ENCODE results near the gene GDF10. TPM values are rescaled to one million over a fixed set of nuclear protein-coding genes. Genes with fewer than 3 reads are reported as not detected.

Gene GDF10
- polyA plus RNA-seq, 1 of the 3 experiments (the other 2 are of a cell fraction) = 0.02 TPM

- no peak overlapping the region for H3K4me2 ChIP-seq
- ChIA-PET CTCF (interaction anchor here (1.6 to 2.0 kb wide), 4 partner anchors 9 to 264 kb away, joined by 5 to 12 read pairs (median 8); no protein-coding TSS in a partner anchor), POLR2A (interaction anchor here (1.0 to 1.7 kb wide), 3 partner anchors 13 to 263 kb away, joined by 4 to 15 read pairs (median 5); no protein-coding TSS in a partner anchor)
- no peaks in the 10 kb centered on the region for H4K20me1 ChIP-seq (ENCODE audit: insufficient read depth)
- no peak for TF ChIP-seq USF2 (IDR thresholded peaks at IDR 0.05; ENCODE audit: borderline replicate concordance, low read depth, low read length)
- no peak for TF ChIP-seq TAF1 (IDR thresholded peaks at IDR 0.05; ENCODE audit: borderline replicate concordance, low read depth, low read length)
- no peak for TF ChIP-seq RCOR1 (IDR thresholded peaks at IDR 0.05; ENCODE audit: low read length)
- no peak for TF ChIP-seq TEAD4 (IDR thresholded peaks at IDR 0.05; ENCODE audit: borderline replicate concordance, insufficient read depth)
- TF ChIP-seq FOXJ3 (CRISPR knock-in tag; IDR thresholded peaks at IDR 0.05) = no peak
- no peak for TF ChIP-seq POLR2AphosphoS5 (IDR thresholded peaks at IDR 0.05; ENCODE audit: low read depth, low read length)
- no peak for TF ChIP-seq ELF1 (IDR thresholded peaks at IDR 0.05)
- TF ChIP-seq IRF3 (IDR thresholded peaks at IDR 0.05; ENCODE audit: low read depth, low read length) = no peak
- no peak for TF ChIP-seq PBX3 (IDR thresholded peaks at IDR 0.05)
- no peak for TF ChIP-seq RAD21 (IDR thresholded peaks at IDR 0.05; ENCODE audit: low read length)
- no peak for TF ChIP-seq USF1 (IDR thresholded peaks at IDR 0.05; ENCODE audit: borderline replicate concordance, low read depth)
- TF ChIP-seq YY1 (IDR thresholded peaks at IDR 0.05; ENCODE audit: low read depth) = no peak
- TF ChIP-seq SMC3 (IDR thresholded peaks at IDR 0.05; ENCODE audit: low read depth, low read length) = no peak
- no peaks in the 10 kb centered on the region for H3K27me3 ChIP-seq (ENCODE audit: insufficient read depth)
- H3K9ac ChIP-seq = no peak overlapping the region
- no peaks in the 10 kb centered on the region for H3K79me2 ChIP-seq (ENCODE audit: insufficient read depth)
- peaks cover 0 to 51% of the 10 kb centered on the region in 2 experiments; a peak in 1 of 4 replicates for H3K4me1 ChIP-seq (ENCODE audit: control insufficient read depth in 1 of 2, insufficient read depth in 2 of 2, low read depth in 1 of 2, low read length in 1 of 2)
- no peaks in the 10 kb centered on the region for H3K9me3 ChIP-seq
- 46% methylated on average over 8 of the region's 8 CpGs for WGBS (ENCODE audit: low lambda C conversion rate)
- no peak for DNase-seq
- H3K36me3 ChIP-seq (replicated peaks in 1 of 2; ENCODE audit: control insufficient read depth in 1 of 2, insufficient read depth in 2 of 2, low read length in 1 of 2) = no peaks in the 10 kb centered on the region
- H3K27ac ChIP-seq (ENCODE audit: low read depth in 2 of 2, low read length in 1 of 2) = peak overlapping the region in 1 of 2 experiments; percentile 92; a peak in 2 of 4 replicates
- H3K4me3 ChIP-seq (ENCODE audit: low read depth in 2 of 2, low read length in 1 of 2) = no peak overlapping the region
- H2AFZ ChIP-seq (ENCODE audit: low read depth) = no peak overlapping the region
- no peaks in the 10 kb centered on the region for H3K9me2 ChIP-seq
- H3F3A ChIP-seq (replicated peaks; ENCODE audit: insufficient read depth) = no peaks in the 10 kb centered on the region
Measured at GRCh38 chr10:47288236-47288635, 11.8 kb upstream of the GDF10 start.
